HEK293 (cell line): ENCODE data around the gene TTLL1.

ENCODE experiments used
- CTCF ChIA-PET: fragments of 350-600 bp; formaldehyde crosslinking; extraction: SDS; loops from one replicate; lab custom pipeline; 2021; ENCODE audit warnings: antibody characterized with exemption; lab: Yijun Ruan, JAX
- POLR2A ChIA-PET: fragments of 300-600 bp; formaldehyde crosslinking; extraction: SDS; loops from one replicate; lab custom pipeline; 2020; ENCODE audit warnings: antibody characterized with exemption, inconsistent platforms; lab: Yijun Ruan, JAX
- H3K27ac ChIP-seq: fragments of 200-500 bp; sonication (Bioruptor generic); 2 replicates; pipeline ENCODE4 v1.5.1; 2014; ENCODE audit warnings: low read depth, low read length, control low read depth, inconsistent platforms; ENCODE audit errors: extremely low read depth
- H3K36me3 ChIP-seq, 2 experiments: fragments of 200-500 bp in 1 of 2; sonication (Bioruptor generic) in 1 of 2; 1 replicate in 1 of 2; 2 replicates in 1 of 2; pipeline ENCODE4 v1.5.1; 2014 to 2017; ENCODE audit warnings: inconsistent platforms in 2 of 2, low read length in 2 of 2; ENCODE audit not compliant: control insufficient read depth in 2 of 2, insufficient read depth in 1 of 2
- H3K4me1 ChIP-seq: fragments of 200-500 bp; sonication (Bioruptor generic); 2 replicates; pipeline ENCODE4 v1.5.1; 2014; ENCODE audit warnings: mild to moderate bottlenecking, low read length, inconsistent platforms; ENCODE audit not compliant: control insufficient read depth, insufficient read depth
- H3K4me3 ChIP-seq: 2 replicates; pipeline ENCODE4 v1.5.1; 2011; ENCODE audit warnings: low read depth, mild to moderate bottlenecking, control low read depth, low read length, moderate library complexity
- H3K9me3 ChIP-seq: fragments of 200-500 bp; sonication (Bioruptor generic); 2 replicates; pipeline ENCODE4 v1.5.1; 2014; ENCODE audit warnings: low read depth, low read length, inconsistent platforms; ENCODE audit not compliant: control insufficient read depth, insufficient read depth
- GLIS1 ChIP-seq: fragments of 450-650 bp; formaldehyde crosslinking; IDR thresholded peaks from 2 replicates; pipeline ENCODE4 v1.5.1; 2016; ENCODE audit warnings: missing biosample characterization, missing genetic modification characterization
- MEIS1 ChIP-seq: sonication (generic); formaldehyde crosslinking; IDR thresholded peaks from 2 replicates; pipeline ENCODE4 v1.8.1; 2022; ENCODE audit warnings: missing genetic modification reagents, mild to moderate bottlenecking, borderline replicate concordance
- OSR2 ChIP-seq: fragments of 450-650 bp; formaldehyde crosslinking; IDR thresholded peaks from 2 replicates; pipeline ENCODE4 v1.5.1; 2016; ENCODE audit warnings: missing biosample characterization, missing genetic modification characterization
- SP2 ChIP-seq: fragments of 450-650 bp; formaldehyde crosslinking; IDR thresholded peaks from 2 replicates; pipeline ENCODE4 v1.5.1; 2016; ENCODE audit warnings: missing biosample characterization, missing genetic modification characterization
- ZBTB21 ChIP-seq: fragments of 450-650 bp; formaldehyde crosslinking; IDR thresholded peaks from 2 replicates; pipeline ENCODE4 v1.5.1; 2017; ENCODE audit warnings: missing biosample characterization, missing genetic modification characterization
- ZFP69B ChIP-seq: fragments of 450-650 bp; formaldehyde crosslinking; IDR thresholded peaks from 2 replicates; pipeline ENCODE4 v1.5.1; 2016; ENCODE audit warnings: missing biosample characterization, missing genetic modification characterization
- ZNF10 ChIP-seq: fragments of 450-650 bp; formaldehyde crosslinking; IDR thresholded peaks from 2 replicates; pipeline ENCODE4 v1.5.1; 2017; ENCODE audit warnings: missing biosample characterization, missing genetic modification characterization
- ZNF112 ChIP-seq: fragments of 450-650 bp; formaldehyde crosslinking; IDR thresholded peaks from 2 replicates; pipeline ENCODE4 v1.5.0; 2017; ENCODE audit warnings: missing biosample characterization, missing genetic modification characterization
- ZNF175 ChIP-seq: fragments of 450-650 bp; formaldehyde crosslinking; IDR thresholded peaks from 2 replicates; pipeline ENCODE4 v1.5.1; 2016; ENCODE audit warnings: missing biosample characterization, missing genetic modification characterization
- ZNF214 ChIP-seq: fragments of 450-650 bp; formaldehyde crosslinking; IDR thresholded peaks from 2 replicates; pipeline ENCODE4 v1.5.1; 2017; ENCODE audit warnings: missing biosample characterization, mild to moderate bottlenecking, missing genetic modification characterization, borderline replicate concordance
- ZSCAN4 ChIP-seq: fragments of 450-650 bp; formaldehyde crosslinking; IDR thresholded peaks from 2 replicates; pipeline ENCODE4 v1.5.1; 2017; ENCODE audit warnings: missing biosample characterization, missing genetic modification characterization
- ZXDB ChIP-seq: fragments of 450-650 bp; formaldehyde crosslinking; IDR thresholded peaks from 2 replicates; pipeline ENCODE4 v1.5.1; 2016; ENCODE audit warnings: missing biosample characterization, missing genetic modification characterization
- TF ChIP-seq, protein P1 (sequence below): fragments of 450-650 bp; formaldehyde crosslinking; IDR thresholded peaks from 2 replicates; pipeline ENCODE4 v1.5.1; 2016; ENCODE audit warnings: missing biosample characterization, missing genetic modification characterization
- TF ChIP-seq, protein P2 (sequence below): fragments of 450-650 bp; formaldehyde crosslinking; IDR thresholded peaks from 2 replicates; pipeline ENCODE4 v1.5.1; 2016; ENCODE audit warnings: missing biosample characterization, missing genetic modification characterization
- TF ChIP-seq, protein P3 (sequence below): fragments of 450-650 bp; formaldehyde crosslinking; IDR thresholded peaks from 2 replicates; pipeline ENCODE4 v1.5.1; 2016; ENCODE audit warnings: missing biosample characterization, missing genetic modification characterization
- TF ChIP-seq, protein P4 (sequence below): fragments of 450-650 bp; formaldehyde crosslinking; conservative IDR thresholded peaks from 2 replicates; pipeline ENCODE4 v1.5.1; 2016; ENCODE audit warnings: low read depth, missing biosample characterization, missing genetic modification characterization

TTLL1 gene

GRCh38 chr22:43013355-43014315, 75.6 kb downstream of the TTLL1 start (continued):
- TF ChIP-seq, protein P1, sequence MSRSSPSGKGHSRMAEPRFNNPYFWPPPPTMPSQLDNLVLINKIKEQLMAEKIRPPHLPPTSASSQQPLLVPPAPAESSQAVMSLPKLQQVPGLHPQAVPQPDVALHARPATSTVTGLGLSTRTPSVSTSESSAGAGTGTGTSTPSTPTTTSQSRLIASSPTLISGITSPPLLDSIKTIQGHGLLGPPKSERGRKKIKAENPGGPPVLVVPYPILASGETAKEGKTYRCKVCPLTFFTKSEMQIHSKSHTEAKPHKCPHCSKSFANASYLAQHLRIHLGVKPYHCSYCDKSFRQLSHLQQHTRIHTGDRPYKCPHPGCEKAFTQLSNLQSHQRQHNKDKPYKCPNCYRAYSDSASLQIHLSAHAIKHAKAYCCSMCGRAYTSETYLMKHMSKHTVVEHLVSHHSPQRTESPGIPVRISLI (tag by site-specific recombination): no peak
- TF ChIP-seq ZBTB21 (tag by site-specific recombination): no peak

DNA sequence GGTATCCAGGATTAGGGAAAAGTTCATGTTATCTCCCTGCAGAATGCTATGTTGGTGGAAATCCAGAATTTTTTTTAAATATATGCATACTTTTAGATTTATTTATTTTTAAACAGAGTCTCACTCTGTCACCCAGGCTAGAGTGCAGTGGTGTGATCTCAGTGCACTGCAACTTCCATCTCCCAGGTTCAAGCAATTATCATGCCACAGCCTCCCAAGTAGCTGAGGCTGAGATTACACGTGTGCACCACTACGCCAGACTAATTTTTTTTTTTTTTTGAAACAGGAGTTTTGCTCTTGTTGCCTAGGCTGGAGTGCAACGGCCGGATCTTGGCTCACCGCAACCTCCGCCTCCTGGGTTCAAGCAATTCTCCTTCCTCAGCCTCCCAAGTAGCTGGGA, 76.8 kb downstream of the TTLL1 start:
- no peaks in the 10 kb centered on the region for H3K36me3 ChIP-seq
- no peak overlapping the region for H3K4me3 ChIP-seq
- peak; percentile 63 for TF ChIP-seq OSR2 (tag by site-specific recombination)
- TF ChIP-seq MEIS1 (CRISPR knock-in tag): no peak
- TF ChIP-seq ZSCAN4 (tag by site-specific recombination): no peak
- no peak for TF ChIP-seq SP2 (tag by site-specific recombination)
- TF ChIP-seq, protein P2, sequence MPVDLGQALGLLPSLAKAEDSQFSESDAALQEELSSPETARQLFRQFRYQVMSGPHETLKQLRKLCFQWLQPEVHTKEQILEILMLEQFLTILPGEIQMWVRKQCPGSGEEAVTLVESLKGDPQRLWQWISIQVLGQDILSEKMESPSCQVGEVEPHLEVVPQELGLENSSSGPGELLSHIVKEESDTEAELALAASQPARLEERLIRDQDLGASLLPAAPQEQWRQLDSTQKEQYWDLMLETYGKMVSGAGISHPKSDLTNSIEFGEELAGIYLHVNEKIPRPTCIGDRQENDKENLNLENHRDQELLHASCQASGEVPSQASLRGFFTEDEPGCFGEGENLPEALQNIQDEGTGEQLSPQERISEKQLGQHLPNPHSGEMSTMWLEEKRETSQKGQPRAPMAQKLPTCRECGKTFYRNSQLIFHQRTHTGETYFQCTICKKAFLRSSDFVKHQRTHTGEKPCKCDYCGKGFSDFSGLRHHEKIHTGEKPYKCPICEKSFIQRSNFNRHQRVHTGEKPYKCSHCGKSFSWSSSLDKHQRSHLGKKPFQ (tag by site-specific recombination): 0 out of 2 replicates have a peak, but pooled peaks have one; percentile 30
- no peak for TF ChIP-seq ZNF10 (tag by site-specific recombination)
- no peak for TF ChIP-seq ZNF214 (tag by site-specific recombination)
- no peak for TF ChIP-seq ZNF112 (tag by site-specific recombination)
- no peak for TF ChIP-seq ZXDB
- TF ChIP-seq, protein P3, sequence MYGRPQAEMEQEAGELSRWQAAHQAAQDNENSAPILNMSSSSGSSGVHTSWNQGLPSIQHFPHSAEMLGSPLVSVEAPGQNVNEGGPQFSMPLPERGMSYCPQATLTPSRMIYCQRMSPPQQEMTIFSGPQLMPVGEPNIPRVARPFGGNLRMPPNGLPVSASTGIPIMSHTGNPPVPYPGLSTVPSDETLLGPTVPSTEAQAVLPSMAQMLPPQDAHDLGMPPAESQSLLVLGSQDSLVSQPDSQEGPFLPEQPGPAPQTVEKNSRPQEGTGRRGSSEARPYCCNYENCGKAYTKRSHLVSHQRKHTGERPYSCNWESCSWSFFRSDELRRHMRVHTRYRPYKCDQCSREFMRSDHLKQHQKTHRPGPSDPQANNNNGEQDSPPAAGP (tag by site-specific recombination): no peak
- no peak for TF ChIP-seq ZFP69B
- peak; percentile 77 for TF ChIP-seq GLIS1 (tag by site-specific recombination)
- TF ChIP-seq ZNF175 (tag by site-specific recombination): no peak
- TF ChIP-seq, protein P4, sequence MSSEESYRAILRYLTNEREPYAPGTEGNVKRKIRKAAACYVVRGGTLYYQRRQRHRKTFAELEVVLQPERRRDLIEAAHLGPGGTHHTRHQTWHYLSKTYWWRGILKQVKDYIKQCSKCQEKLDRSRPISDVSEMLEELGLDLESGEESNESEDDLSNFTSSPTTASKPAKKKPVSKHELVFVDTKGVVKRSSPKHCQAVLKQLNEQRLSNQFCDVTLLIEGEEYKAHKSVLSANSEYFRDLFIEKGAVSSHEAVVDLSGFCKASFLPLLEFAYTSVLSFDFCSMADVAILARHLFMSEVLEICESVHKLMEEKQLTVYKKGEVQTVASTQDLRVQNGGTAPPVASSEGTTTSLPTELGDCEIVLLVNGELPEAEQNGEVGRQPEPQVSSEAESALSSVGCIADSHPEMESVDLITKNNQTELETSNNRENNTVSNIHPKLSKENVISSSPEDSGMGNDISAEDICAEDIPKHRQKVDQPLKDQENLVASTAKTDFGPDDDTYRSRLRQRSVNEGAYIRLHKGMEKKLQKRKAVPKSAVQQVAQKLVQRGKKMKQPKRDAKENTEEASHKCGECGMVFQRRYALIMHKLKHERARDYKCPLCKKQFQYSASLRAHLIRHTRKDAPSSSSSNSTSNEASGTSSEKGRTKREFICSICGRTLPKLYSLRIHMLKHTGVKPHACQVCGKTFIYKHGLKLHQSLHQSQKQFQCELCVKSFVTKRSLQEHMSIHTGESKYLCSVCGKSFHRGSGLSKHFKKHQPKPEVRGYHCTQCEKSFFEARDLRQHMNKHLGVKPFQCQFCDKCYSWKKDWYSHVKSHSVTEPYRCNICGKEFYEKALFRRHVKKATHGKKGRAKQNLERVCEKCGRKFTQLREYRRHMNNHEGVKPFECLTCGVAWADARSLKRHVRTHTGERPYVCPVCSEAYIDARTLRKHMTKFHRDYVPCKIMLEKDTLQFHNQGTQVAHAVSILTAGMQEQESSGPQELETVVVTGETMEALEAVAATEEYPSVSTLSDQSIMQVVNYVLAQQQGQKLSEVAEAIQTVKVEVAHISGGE (tag by site-specific recombination): no peak
- H3K27ac ChIP-seq: no peak overlapping the region
- H3K4me1 ChIP-seq: peaks cover 11% of the 10 kb centered on the region
- H3K9me3 ChIP-seq: no peaks in the 10 kb centered on the region
- ChIA-PET CTCF (interaction anchor here (0.6 to 1.7 kb wide), 3 partner anchors 11 to 145 kb away, joined by 4 to 10 read pairs (median 4); no protein-coding TSS in a partner anchor), POLR2A (interaction anchor here (0.7 to 4.7 kb wide), 3 partner anchors 9 to 87 kb away, joined by 7 to 67 read pairs (median 8); no protein-coding TSS in a partner anchor)
